HG02885 (cell line): Measurements from ENCODE around the gene C8A.

ENCODE experiments used
- ATAC-seq: cut with Tn5 transposase; IDR thresholded peaks from one replicate; pipeline ENCODE4 v1.9.1; 2021; ENCODE audit warnings: mild to moderate bottlenecking; ENCODE audit not compliant: unreplicated experiment, poor library complexity

The C8A gene

DNA sequence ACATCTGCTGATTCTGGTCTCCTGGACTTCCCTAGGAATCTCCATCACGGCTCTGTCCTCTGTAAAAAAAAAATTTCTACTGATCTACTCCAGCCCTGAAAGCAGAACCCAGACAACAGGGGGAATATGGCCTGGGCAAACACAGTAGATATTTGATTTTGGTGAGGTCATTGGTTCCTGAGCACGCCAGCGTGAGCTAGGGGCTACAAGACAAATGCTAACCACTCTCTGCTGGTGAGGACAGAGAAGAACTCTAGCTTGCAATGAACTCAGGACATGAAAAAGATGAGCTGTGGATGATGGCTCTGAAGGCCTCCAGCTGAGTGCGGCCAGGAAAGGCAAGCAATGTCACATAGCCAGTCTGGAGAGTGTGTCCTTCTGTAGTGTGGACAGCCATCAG is 18.2 kb upstream of the C8A start:
- ATAC-seq, result no peak

DNA sequence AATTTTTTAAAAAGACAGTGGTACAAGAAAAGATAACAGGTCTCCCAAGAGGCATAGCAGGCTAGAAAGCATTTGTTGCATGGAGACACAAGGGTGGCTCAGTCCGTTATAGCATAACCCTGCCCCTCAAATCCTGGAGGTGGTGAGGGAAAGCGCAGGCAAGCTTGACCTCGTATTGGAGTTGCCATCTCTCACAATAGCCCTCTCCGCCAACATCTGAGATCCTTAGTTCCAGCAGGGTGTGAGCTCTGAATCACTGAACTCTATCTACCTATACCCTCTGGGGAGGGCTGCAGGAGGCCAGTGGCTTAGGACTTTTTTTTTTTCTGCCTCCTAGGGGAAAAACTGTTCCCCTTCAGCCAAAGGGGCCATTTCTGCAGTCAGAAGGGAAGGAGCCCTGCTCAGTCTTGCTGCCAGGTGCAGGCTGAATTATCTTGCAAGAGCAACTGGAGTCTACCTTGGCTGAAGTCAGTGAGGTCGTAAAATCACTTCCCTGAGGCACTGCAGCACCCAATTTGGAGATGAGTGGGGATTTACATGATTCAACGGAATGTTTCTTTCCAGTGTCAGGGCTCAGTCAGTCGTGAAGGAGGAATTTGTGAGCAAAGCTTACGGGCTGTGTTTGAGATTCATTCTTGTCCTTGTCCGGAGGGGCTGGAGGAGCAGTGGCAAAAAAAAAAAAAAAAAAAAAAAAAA is 17.2 kb upstream of the C8A start:
- ATAC-seq, result no peak

- no peak for ATAC-seq
These were observed 15.8 kb upstream of the C8A start for GRCh38 chr1:56838759-56839158.

GRCh38 chr1:56843544-56843943 is 11.1 kb upstream of the C8A start:
- no peak for ATAC-seq

DNA sequence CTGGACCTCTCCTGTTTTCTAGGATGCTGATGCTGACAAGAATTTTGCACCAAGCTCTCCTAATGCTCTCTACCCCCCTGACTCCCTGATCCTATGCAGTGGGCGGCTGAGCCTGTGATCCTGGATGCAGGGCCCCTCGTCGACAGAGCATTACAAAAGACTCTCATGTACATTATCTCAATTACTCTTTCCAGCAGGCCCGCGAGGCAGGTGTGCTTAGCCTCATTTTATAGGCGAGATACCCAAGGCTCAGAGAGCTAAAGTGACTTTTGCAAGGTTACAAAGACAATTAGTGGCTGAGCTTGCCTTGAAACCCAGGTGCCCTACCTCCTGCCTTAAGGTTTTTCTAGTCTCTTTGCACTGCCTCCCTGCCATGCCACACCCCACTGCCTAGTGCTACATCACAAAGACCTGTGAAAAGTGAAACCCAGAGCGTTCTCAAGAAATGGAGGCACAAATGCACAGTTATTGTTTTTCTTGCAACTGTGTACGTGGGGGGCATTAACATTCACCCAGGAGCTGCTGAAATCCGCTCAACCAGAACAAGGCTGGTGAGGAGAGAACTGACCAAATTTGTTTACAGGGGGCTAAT is 10.0 kb upstream of the C8A start:
- ATAC-seq, result no peak

- ATAC-seq, result no peak
These were observed 9.3 kb upstream of the C8A start for GRCh38 chr1:56845343-56845742.

DNA sequence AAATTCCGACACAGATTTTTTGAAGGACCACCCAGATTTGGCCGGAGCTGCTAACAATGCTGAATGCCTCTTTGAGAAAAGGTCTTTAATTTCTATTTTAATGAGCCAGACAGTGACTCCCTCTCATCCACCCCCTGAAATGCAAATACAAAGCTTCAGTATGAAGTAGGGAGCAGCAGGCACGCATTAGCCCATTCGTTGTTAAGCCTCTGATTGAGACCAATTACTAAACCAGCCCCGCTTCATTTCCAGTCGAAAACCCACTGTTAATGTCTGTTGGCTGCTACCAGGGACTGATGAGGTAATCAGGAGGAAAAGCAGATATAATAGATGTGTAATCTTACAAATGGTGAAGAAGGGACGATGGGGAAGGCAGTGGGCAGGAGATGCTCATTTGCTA is 4.8 kb upstream of the C8A start:
- ATAC-seq, result no peak

DNA sequence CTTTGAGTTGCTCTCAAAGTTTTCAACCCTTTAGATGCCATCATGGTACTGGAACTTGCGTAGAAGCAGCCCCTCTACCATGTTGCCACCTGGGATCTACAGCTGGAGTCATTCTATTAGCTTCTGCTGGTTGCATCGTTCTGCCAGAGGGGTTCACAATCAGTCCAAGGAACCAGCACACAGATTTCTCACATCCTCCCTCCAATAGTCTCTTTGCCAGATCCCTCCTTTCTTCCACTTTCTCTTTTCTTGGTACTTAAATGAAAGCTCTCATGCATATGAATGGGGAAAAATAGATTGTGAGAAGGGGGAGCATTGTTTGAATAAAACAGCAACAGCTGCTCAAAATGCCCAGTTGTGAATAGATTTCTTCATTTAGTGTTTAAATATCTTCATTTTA is 4.2 kb upstream of the C8A start:
- no peak for ATAC-seq

GRCh38 chr1:56850922-56851321 is 3.7 kb upstream of the C8A start:
- no peak for ATAC-seq

GRCh38 chr1:56852476-56852875 is 2.1 kb upstream of the C8A start:
- no peak for ATAC-seq

DNA sequence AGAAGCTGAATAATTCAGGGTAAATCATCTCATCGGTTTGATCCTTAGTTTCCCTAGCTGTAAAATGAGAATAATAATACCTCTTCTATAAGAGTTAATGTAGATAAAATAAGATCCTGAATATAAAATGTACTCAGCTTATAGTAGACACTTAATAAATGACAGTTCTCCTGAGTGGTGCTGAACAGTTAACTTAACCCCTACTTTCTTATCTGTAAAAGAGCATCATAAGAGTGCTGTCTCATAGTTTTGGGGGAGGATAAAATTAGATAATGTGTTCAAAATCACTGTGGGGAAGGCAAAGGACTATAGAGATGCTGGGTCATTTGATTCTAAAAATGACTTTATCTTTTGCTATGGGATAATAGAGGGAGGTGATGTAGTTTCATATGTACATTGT is 593 bp downstream of the C8A start:
- ATAC-seq, result no peak

- ATAC-seq, result no peak
These were observed 1.6 kb downstream of the C8A start for GRCh38 chr1:56856186-56856585.

- ATAC-seq, result no peak
These were observed 4.7 kb downstream of the C8A start for GRCh38 chr1:56859287-56859686.

DNA sequence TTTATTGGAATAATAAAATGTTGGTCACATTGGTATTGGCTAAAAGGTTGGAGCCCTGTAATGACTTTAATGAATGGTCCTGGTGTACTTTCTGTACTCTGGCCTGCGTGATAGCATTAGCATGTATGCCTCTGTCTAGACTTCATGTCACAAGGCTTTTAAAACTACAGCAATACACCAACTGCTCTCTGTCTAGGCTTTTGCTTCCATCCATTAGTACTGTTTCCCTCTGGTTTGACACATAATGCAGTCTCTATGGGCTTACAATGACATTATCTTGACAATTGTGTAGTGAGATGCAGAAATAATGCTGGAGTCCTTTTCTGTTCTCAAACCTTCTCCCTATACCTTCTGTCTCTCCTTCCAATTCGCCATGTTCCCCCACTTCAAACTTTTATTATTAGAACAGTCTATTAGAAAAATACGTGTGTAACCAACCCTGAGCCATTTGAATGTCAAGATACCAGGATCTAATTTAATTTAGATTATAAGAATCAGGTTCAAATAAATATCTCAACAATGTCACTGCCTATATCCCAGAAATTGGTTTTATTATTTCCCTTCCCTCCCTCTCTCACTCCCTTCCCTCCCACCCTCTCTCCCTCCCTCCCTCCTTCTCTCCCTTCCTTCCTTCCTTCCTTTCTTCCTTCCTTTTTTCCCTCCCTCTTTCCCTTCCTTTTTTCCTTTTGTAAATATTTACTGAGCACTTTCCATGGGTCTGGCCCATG is 8.8 kb downstream of the C8A start:
- no peak for ATAC-seq

DNA sequence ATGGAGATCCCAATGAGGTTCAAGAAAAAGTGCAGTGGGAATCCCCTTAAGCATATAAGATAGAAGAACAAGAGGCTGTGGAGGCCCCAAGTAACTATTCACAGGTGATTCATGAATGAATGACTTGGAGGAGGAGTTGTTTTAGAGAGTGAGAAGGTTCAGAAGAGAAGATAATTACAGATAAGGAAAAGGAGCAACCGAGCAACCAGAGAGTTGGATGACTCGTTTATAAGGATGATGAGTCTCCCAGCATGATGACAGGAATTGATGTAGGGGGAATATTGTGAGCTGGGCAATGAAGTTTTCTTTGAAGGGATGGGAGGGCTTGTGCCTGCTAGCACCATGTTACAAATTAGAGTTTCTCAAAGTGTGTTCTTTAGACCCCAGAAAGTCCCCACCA is 9.8 kb downstream of the C8A start:
- no peak for ATAC-seq

- no peak for ATAC-seq
These were observed 12.1 kb downstream of the C8A start for GRCh38 chr1:56866656-56867055.

DNA sequence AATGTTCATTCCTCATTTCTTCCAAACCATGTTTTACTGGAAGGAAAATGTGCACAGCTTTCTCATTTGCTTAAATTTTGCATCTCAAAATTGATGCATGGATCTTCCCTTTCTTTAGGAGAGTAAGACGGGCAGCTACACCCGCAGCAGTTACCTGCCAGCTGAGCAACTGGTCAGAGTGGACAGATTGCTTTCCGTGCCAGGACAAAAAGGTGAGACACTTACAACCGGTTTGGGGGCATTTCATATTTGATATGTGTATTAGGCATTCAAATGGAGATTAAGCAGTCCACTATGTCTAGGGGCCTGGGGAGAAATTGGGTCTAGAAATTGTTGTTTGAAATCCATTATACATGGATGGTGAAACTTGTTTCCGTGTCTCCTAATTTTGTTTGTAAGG is 12.9 kb downstream of the C8A start:
- ATAC-seq, result no peak

DNA sequence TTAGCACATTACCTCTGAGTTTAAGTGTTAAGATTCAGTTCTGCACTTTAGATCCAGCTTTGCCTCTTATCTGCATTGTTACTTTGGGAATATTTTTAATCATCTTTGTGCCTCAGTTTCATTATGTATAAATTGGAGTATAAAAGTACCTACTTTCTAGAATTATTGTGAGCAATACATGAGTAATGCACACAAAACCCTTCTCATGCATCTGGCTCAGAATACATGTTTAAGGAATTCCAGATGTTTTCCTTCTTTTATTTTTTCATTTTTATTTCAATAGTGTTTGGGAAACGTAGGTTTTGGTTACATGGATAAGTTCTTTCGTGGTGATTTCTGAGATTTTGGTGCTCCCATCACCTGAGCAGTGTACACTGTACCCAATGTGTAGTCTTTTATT is 14.2 kb downstream of the C8A start:
- no peak for ATAC-seq

DNA sequence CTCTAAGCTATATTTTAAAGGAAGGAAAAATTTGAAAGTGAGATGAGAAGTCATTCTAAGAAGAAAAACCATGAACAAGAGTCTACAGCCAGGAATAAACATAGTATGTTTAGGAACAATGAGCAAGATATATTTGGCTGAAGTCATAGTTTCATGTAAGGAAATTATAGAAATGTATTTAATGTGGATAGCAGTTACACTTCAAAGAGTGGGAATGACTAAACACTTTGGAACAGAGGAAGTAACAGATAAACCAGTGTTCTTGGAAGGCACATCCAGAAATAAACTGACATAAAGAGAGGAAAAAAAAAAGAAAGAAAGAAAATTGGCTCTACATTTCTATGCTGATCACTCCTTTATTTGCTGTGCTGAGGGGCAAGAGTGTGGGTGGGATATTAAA is 18.0 kb downstream of the C8A start:
- no peak for ATAC-seq

DNA sequence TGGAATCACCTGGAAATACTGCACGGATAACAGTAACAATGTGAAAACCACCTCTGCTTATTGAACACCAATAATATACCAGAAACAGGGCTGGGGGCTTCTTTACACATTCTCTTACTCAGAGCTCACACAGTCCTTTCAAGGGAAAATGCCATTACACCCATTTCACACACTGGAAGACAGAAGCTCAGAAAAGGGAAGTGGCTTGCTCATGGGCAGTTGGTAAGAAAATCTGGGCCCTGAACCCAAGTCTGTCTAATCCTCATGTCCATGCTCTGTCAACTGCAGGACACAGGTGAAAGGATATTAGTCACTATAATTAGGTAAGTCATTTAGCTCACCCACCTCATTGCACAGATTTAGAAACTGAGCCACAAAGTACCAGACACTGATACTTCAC is 18.6 kb downstream of the C8A start:
- no peak for ATAC-seq

- ATAC-seq, result no peak
These were observed 20.1 kb downstream of the C8A start for GRCh38 chr1:56874689-56875088.

GRCh38 chr1:56877973-56878372 is 23.4 kb downstream of the C8A start:
- ATAC-seq, result no peak
